Liver (tissue), 9 donors: ENCODE data around the gene RASSF9. TPM values are rescaled to one million over a fixed set of nuclear protein-coding genes. Genes with fewer than 3 reads are reported as not detected.

Source experiments
- DNase-seq: peaks from one replicate; pipeline ENCODE4 v3.0.0-alpha.2; 2017; ENCODE audit warnings: low spot score
- H3K27ac ChIP-seq, 2 donors: one replicate each; pipeline ENCODE4 v1.7.0; 2013; ENCODE audit warnings: inconsistent platforms in 2 of 2, low read length in 2 of 2, control low read depth in 1 of 2, low read depth in 1 of 2, mild to moderate bottlenecking in 1 of 2
- H3K27me3 ChIP-seq, 4 donors: one replicate each; pipeline versions ENCODE4 v1.6.1 to v1.7.0; 2013; ENCODE audit warnings: low read length in 3 of 4, inconsistent platforms in 1 of 4, mild to moderate bottlenecking in 1 of 4, moderate library complexity in 1 of 4; ENCODE audit not compliant: control insufficient read depth in 4 of 4, insufficient read depth in 4 of 4
- H3K36me3 ChIP-seq, 4 donors: one replicate each; pipeline versions ENCODE4 v1.6.1 to v1.7.0; 2013; ENCODE audit warnings: low read length in 3 of 4, mild to moderate bottlenecking in 3 of 4, low read depth in 1 of 4, moderate library complexity in 1 of 4; ENCODE audit not compliant: control insufficient read depth in 4 of 4, insufficient read depth in 3 of 4
- H3K4me1 ChIP-seq, 4 donors: one replicate each; pipeline versions ENCODE4 v1.6.1 to v1.7.0; 2013; ENCODE audit warnings: low read length in 3 of 4, mild to moderate bottlenecking in 3 of 4, moderate library complexity in 1 of 4; ENCODE audit not compliant: control insufficient read depth in 4 of 4, insufficient read depth in 4 of 4
- H3K4me3 ChIP-seq, 3 donors: one replicate each; pipeline versions ENCODE4 v1.6.1 to v1.7.0; 2013; ENCODE audit warnings: low read length in 3 of 3, control low read depth in 1 of 3, low read depth in 1 of 3, mild to moderate bottlenecking in 1 of 3
- H3K9ac ChIP-seq, 2 donors: one replicate each; pipeline ENCODE4 v1.7.0; 2013; ENCODE audit warnings: low read length in 2 of 2, mild to moderate bottlenecking in 2 of 2, moderate library complexity in 2 of 2, control low read depth in 1 of 2, low read depth in 1 of 2
- H3K9me3 ChIP-seq, 4 donors: one replicate each; pipeline versions ENCODE4 v1.6.1 to v1.7.0; 2013; ENCODE audit warnings: low read length in 3 of 4; ENCODE audit not compliant: control insufficient read depth in 4 of 4
- EGR1 ChIP-seq, 2 donors: IDR thresholded peaks; 2 replicates each; pipeline ENCODE4 v1.6.1; 2016 to 2018; ENCODE audit warnings: antibody characterized with exemption in 2 of 2, low read depth in 2 of 2
- FOXA1 ChIP-seq: IDR thresholded peaks from 2 replicates; pipeline ENCODE4 v1.6.1; 2016; ENCODE audit warnings: antibody characterized with exemption
- FOXA2 ChIP-seq: IDR thresholded peaks from 2 replicates; pipeline ENCODE4 v1.6.1; 2016; ENCODE audit warnings: antibody characterized with exemption
- GABPA ChIP-seq, 2 donors: IDR thresholded peaks in 1 of 2; conservative IDR thresholded peaks in 1 of 2; 2 replicates each; pipeline ENCODE4 v1.6.1; 2016; ENCODE audit warnings: antibody characterized with exemption in 2 of 2, mild to moderate bottlenecking in 1 of 2, moderate library complexity in 1 of 2
- HNF4A ChIP-seq, 2 donors: conservative IDR thresholded peaks; 2 replicates each; pipeline ENCODE4 v1.6.1; 2016; ENCODE audit warnings: antibody characterized with exemption in 2 of 2, mild to moderate bottlenecking in 2 of 2
- JUND ChIP-seq, 2 donors: IDR thresholded peaks; 2 replicates each; pipeline ENCODE4 v1.6.1; 2016; ENCODE audit warnings: antibody characterized with exemption in 2 of 2
- NR2F2 ChIP-seq: IDR thresholded peaks from 2 replicates; pipeline ENCODE4 v1.6.1; 2016; ENCODE audit warnings: antibody characterized with exemption
- RAD21 ChIP-seq, 2 donors: IDR thresholded peaks; 2 replicates each; pipeline ENCODE4 v1.6.1; 2016; ENCODE audit warnings: antibody characterized with exemption in 2 of 2, mild to moderate bottlenecking in 2 of 2
- RXRA ChIP-seq, 2 donors: IDR thresholded peaks; 2 replicates each; pipeline ENCODE4 v1.6.1; 2017 to 2018; ENCODE audit warnings: antibody characterized with exemption in 2 of 2, mild to moderate bottlenecking in 1 of 2
- SP1 ChIP-seq: IDR thresholded peaks from 2 replicates; pipeline ENCODE4 v1.6.1; 2018; ENCODE audit warnings: antibody characterized with exemption, mild to moderate bottlenecking
- TAF1 ChIP-seq: conservative IDR thresholded peaks from 2 replicates; pipeline ENCODE4 v1.6.1; 2016; ENCODE audit warnings: antibody characterized with exemption, mild to moderate bottlenecking
- YY1 ChIP-seq: IDR thresholded peaks from 2 replicates; pipeline ENCODE4 v1.6.1; 2016; ENCODE audit warnings: antibody characterized with exemption, mild to moderate bottlenecking
- polyA plus RNA-seq, 2 donors: library from polyadenylated mRNA; stranded (reverse) in 1 of 2; unstranded in 1 of 2; fragments of 200-250 nt in 1 of 2; fragments of >200 nt in 1 of 2; fragmentation: Nextera tagmentation in 1 of 2; extraction: Ambion mirVana in 1 of 2; gene quantifications; one replicate each; pipeline versions ENCODE4 v1.2.1 to v1.2.3, GENCODE V29; 2013 to 2015
- total RNA-seq, 2 donors: library from RNA; depleted of rRNA; stranded (reverse); fragments of >200 nt; gene quantifications; one replicate each; pipeline ENCODE4 v1.2.3, GENCODE V29; 2014
- TF ChIP-seq, protein P1 (sequence below): IDR thresholded peaks from 2 replicates; pipeline ENCODE4 v1.6.1; 2016; ENCODE audit warnings: antibody characterized with exemption
- TF ChIP-seq, protein P2 (sequence below): IDR thresholded peaks from 2 replicates; pipeline ENCODE4 v1.6.1; 2016; ENCODE audit warnings: antibody characterized with exemption
- TF ChIP-seq, protein P3 (sequence below): IDR thresholded peaks from 2 replicates; pipeline ENCODE4 v1.6.1; 2016; ENCODE audit warnings: antibody characterized with exemption, mild to moderate bottlenecking
- TF ChIP-seq, protein P4 (sequence below): IDR thresholded peaks from 2 replicates; pipeline ENCODE4 v1.6.1; 2016; ENCODE audit warnings: antibody characterized with exemption
- TF ChIP-seq, protein P5 (sequence below): fragments of 150-350 bp; IDR thresholded peaks from 2 replicates; pipeline ENCODE4 v1.5.1; 2017; ENCODE audit warnings: improper control_type of control experiment, low read depth, low read length; ENCODE audit not compliant: missing input control
- donor health status: healthy.
- donor health status: healthy.
- donor health status: healthy.
- donor health status: healthy.
- donor health status: healthy.

The RASSF9 gene
- total and polyA plus RNA-seq, 4 donors = 0.33 to 1.0 (median 0.59) TPM

DNA sequence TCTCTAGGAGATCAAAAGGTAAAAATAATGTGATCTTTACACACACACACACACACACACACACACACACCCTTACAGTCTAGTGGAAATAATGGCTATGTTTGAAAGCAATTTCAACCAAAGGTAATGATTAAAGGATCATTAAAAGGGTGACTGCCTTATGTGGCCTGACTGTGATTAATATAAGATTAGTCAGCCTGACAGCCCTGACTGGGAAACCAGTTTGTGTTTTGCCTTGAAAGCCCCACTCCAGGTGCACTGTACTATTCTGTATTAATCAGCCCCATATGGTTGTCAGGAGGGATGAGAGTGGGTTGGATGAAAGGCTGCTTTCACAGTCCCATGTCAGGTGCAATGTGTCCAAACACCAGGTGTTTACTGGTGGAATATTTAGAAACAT lies 10.5 kb downstream of the RASSF9 start:
- Histone ChIP-seq H3K9me3 (no peaks in the 10 kb centered on the region), H3K36me3 (no peaks in the 10 kb centered on the region), H3K27ac (no peak overlapping the region), H3K4me3 (no peak overlapping the region), H3K9ac (no peak overlapping the region), H3K27me3 (peaks cover 0 to 5% (median 0%) of the 10 kb centered on the region in 4 donors), H3K4me1 (peaks cover 0 to 6% (median 3%) of the 10 kb centered on the region in 4 donors)
- no peak for DNase-seq
- TF ChIP-seq NR2F2 (no peak), TAF1 (no peak), YY1 (no peak), RXRA (IDR thresholded peaks at IDR 0.05) (no peak), FOXA2 (no peak), GABPA (IDR thresholded peaks at IDR 0.05 in 1 of 2, conservative IDR thresholded peaks at IDR 0.05 in 1 of 2) (no peak), SP1 (no peak), HNF4A (conservative IDR thresholded peaks at IDR 0.05) (no peak), JUND (IDR thresholded peaks at IDR 0.05) (no peak), FOXA1 (no peak), EGR1 (IDR thresholded peaks at IDR 0.05; ENCODE audit: low read depth in 2 of 2) (no peak), RAD21 (IDR thresholded peaks at IDR 0.05) (no peak)
- TF ChIP-seq, protein P1, sequence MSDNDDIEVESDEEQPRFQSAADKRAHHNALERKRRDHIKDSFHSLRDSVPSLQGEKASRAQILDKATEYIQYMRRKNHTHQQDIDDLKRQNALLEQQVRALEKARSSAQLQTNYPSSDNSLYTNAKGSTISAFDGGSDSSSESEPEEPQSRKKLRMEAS = no peak
- TF ChIP-seq, protein P2, sequence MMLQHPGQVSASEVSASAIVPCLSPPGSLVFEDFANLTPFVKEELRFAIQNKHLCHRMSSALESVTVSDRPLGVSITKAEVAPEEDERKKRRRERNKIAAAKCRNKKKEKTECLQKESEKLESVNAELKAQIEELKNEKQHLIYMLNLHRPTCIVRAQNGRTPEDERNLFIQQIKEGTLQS = no peak
- TF ChIP-seq, protein P3, sequence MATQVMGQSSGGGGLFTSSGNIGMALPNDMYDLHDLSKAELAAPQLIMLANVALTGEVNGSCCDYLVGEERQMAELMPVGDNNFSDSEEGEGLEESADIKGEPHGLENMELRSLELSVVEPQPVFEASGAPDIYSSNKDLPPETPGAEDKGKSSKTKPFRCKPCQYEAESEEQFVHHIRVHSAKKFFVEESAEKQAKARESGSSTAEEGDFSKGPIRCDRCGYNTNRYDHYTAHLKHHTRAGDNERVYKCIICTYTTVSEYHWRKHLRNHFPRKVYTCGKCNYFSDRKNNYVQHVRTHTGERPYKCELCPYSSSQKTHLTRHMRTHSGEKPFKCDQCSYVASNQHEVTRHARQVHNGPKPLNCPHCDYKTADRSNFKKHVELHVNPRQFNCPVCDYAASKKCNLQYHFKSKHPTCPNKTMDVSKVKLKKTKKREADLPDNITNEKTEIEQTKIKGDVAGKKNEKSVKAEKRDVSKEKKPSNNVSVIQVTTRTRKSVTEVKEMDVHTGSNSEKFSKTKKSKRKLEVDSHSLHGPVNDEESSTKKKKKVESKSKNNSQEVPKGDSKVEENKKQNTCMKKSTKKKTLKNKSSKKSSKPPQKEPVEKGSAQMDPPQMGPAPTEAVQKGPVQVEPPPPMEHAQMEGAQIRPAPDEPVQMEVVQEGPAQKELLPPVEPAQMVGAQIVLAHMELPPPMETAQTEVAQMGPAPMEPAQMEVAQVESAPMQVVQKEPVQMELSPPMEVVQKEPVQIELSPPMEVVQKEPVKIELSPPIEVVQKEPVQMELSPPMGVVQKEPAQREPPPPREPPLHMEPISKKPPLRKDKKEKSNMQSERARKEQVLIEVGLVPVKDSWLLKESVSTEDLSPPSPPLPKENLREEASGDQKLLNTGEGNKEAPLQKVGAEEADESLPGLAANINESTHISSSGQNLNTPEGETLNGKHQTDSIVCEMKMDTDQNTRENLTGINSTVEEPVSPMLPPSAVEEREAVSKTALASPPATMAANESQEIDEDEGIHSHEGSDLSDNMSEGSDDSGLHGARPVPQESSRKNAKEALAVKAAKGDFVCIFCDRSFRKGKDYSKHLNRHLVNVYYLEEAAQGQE = no peak
- TF ChIP-seq, protein P4, sequence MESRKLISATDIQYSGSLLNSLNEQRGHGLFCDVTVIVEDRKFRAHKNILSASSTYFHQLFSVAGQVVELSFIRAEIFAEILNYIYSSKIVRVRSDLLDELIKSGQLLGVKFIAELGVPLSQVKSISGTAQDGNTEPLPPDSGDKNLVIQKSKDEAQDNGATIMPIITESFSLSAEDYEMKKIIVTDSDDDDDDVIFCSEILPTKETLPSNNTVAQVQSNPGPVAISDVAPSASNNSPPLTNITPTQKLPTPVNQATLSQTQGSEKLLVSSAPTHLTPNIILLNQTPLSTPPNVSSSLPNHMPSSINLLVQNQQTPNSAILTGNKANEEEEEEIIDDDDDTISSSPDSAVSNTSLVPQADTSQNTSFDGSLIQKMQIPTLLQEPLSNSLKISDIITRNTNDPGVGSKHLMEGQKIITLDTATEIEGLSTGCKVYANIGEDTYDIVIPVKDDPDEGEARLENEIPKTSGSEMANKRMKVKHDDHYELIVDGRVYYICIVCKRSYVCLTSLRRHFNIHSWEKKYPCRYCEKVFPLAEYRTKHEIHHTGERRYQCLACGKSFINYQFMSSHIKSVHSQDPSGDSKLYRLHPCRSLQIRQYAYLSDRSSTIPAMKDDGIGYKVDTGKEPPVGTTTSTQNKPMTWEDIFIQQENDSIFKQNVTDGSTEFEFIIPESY = no peak
- TF ChIP-seq, protein P5, sequence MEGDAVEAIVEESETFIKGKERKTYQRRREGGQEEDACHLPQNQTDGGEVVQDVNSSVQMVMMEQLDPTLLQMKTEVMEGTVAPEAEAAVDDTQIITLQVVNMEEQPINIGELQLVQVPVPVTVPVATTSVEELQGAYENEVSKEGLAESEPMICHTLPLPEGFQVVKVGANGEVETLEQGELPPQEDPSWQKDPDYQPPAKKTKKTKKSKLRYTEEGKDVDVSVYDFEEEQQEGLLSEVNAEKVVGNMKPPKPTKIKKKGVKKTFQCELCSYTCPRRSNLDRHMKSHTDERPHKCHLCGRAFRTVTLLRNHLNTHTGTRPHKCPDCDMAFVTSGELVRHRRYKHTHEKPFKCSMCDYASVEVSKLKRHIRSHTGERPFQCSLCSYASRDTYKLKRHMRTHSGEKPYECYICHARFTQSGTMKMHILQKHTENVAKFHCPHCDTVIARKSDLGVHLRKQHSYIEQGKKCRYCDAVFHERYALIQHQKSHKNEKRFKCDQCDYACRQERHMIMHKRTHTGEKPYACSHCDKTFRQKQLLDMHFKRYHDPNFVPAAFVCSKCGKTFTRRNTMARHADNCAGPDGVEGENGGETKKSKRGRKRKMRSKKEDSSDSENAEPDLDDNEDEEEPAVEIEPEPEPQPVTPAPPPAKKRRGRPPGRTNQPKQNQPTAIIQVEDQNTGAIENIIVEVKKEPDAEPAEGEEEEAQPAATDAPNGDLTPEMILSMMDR = no peak
